Common myeloid progenitor, CD34-positive (primary cell): ENCODE data around the gene AP5M1. TPM values are rescaled to one million over a fixed set of nuclear protein-coding genes. Genes with fewer than 3 reads are reported as not detected.
"Not testable (repeated sequence)": the region's sequence is repeated elsewhere in the genome, so short reads cannot be mapped to it uniquely, and the experiment has no call there.

ENCODE experiments used
- CTCF ChIA-PET: fragments of 350-600 bp; sonication (Branson Sonifier 250); formaldehyde crosslinking; loops from one replicate; lab custom pipeline; 2021; ENCODE audit warnings: antibody characterized with exemption; lab: Charles Lee
- POLR2A ChIA-PET: fragments of 350-600 bp; sonication (Branson Sonifier 250); formaldehyde crosslinking; loops from one replicate; lab custom pipeline; 2021; ENCODE audit warnings: antibody characterized with exemption; lab: Charles Lee
- DNase-seq, 3 donors: peaks; one replicate each; pipeline versions ENCODE4 v3.0.0 to v3.0.0-alpha.2; 2013
- H3K27ac ChIP-seq, 2 experiments: 1 replicate in 1 of 2; 2 replicates in 1 of 2; pipeline ENCODE4 v1.7.0; 2013; ENCODE audit warnings: inconsistent platforms in 2 of 2, low read length in 2 of 2, mild to moderate bottlenecking in 2 of 2, low read depth in 1 of 2, moderate library complexity in 1 of 2; ENCODE audit not compliant: severe bottlenecking in 2 of 2, insufficient read depth in 1 of 2, poor library complexity in 1 of 2
- H3K27me3 ChIP-seq, 5 experiments: replicated peaks in 2 of 5; 1 replicate in 3 of 5; 2 replicates in 2 of 5; pipeline versions ENCODE4 v1.6.1 to v1.7.0; 2013; ENCODE audit warnings: low read length in 4 of 5, mild to moderate bottlenecking in 2 of 5, moderate library complexity in 2 of 5, inconsistent platforms in 1 of 5; ENCODE audit not compliant: insufficient read depth in 5 of 5, control insufficient read depth in 4 of 5
- H3K36me3 ChIP-seq, 4 experiments: 1 replicate in 2 of 4; 2 replicates in 2 of 4; pipeline versions ENCODE4 v1.6.1 to v1.7.0; 2013; ENCODE audit warnings: low read length in 3 of 4, control low read depth in 1 of 4, mild to moderate bottlenecking in 1 of 4; ENCODE audit not compliant: control insufficient read depth in 4 of 4, insufficient read depth in 4 of 4
- H3K4me1 ChIP-seq, 4 experiments: 1 replicate in 3 of 4; 2 replicates in 1 of 4; pipeline versions ENCODE4 v1.6.1 to v1.7.1; 2013; ENCODE audit warnings: low read length in 3 of 4, mild to moderate bottlenecking in 3 of 4, control low read depth in 1 of 4, inconsistent platforms in 1 of 4, moderate library complexity in 1 of 4; ENCODE audit not compliant: control insufficient read depth in 4 of 4, insufficient read depth in 4 of 4; ENCODE audit errors: control extremely low read depth in 1 of 4
- H3K4me3 ChIP-seq, 7 experiments: 1 replicate in 4 of 7; 2 replicates in 3 of 7; pipeline versions ENCODE4 v1.5.1 to v1.7.0; 2013; ENCODE audit warnings: mild to moderate bottlenecking in 7 of 7, low read length in 6 of 7, moderate library complexity in 6 of 7, inconsistent platforms in 2 of 7, low read depth in 2 of 7, control low read depth in 1 of 7; ENCODE audit not compliant: insufficient read depth in 4 of 7, control insufficient read depth in 1 of 7; ENCODE audit errors: extremely low read depth in 1 of 7
- H3K9me3 ChIP-seq, 5 experiments: 1 replicate in 4 of 5; 2 replicates in 1 of 5; pipeline versions ENCODE4 v1.6.1 to v1.7.1; 2013; ENCODE audit warnings: low read length in 4 of 5, mild to moderate bottlenecking in 2 of 5, inconsistent platforms in 1 of 5, low read depth in 1 of 5, moderate library complexity in 1 of 5; ENCODE audit not compliant: control insufficient read depth in 4 of 5, insufficient read depth in 2 of 5; ENCODE audit errors: control extremely low read depth in 1 of 5
- WGBS: methylation state at CpG from one replicate; pipeline ENCODE4 v1.1.5; 2013; ENCODE audit not compliant: insufficient coverage; 5-methylcytosine and 5-hydroxymethylcytosine counted together
- polyA plus RNA-seq: library from polyadenylated mRNA; unstranded; fragments of 120-200 nt; gene quantifications from one replicate; pipeline ENCODE4 v1.2.1, GENCODE V29; 2013

The AP5M1 gene, protein sequence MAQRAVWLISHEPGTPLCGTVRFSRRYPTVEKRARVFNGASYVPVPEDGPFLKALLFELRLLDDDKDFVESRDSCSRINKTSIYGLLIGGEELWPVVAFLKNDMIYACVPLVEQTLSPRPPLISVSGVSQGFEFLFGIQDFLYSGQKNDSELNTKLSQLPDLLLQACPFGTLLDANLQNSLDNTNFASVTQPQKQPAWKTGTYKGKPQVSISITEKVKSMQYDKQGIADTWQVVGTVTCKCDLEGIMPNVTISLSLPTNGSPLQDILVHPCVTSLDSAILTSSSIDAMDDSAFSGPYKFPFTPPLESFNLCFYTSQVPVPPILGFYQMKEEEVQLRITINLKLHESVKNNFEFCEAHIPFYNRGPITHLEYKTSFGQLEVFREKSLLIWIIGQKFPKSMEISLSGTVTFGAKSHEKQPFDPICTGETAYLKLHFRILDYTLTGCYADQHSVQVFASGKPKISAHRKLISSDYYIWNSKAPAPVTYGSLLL
- 34.7 TPM for polyA plus RNA-seq

GRCh38 chr14:57268161-57269069 is at the start of gene AP5M1, which contains the start of gene EXOC5:
Gene AP5M1 (plus strand): TSS chr14:57268971. CDS start chr14:57269315, 344 bp downstream.
Gene EXOC5 (minus strand): TSS chr14:57268905. CDS start chr14:57268648, 257 bp downstream.
- CTCF ChIA-PET = interaction anchor here (0.9 to 1.4 kb wide), 3 partner anchors 10 to 23 kb away, joined by 4 to 6 read pairs (median 5); no protein-coding TSS in a partner anchor
- Histone ChIP-seq H3K4me3 (peak within 1 kb of the TSS; percentile 60 to 100 (median 98)), H3K27me3 (no peaks in the 10 kb centered on the region), H3K36me3 (no peaks in the 10 kb centered on the region), H3K27ac (peak within 1 kb of the TSS; percentile 92 to 97), H3K4me1 (peaks cover 11 to 36% (median 18%) of the 10 kb centered on the region in 4 experiments), H3K9me3 (no peaks in the 10 kb centered on the region)
- 0% methylated on average over 65 of the region's 76 CpGs for WGBS
- DNase-seq = peak; percentile 97 to 98 (median 98)
- POLR2A ChIA-PET = no interaction called here

- H3K27ac ChIP-seq = no peak overlapping the region
- no peak for DNase-seq
- H3K36me3 ChIP-seq = peaks cover 6 to 28% (median 20%) of the 10 kb centered on the region in 4 experiments
- H3K9me3 ChIP-seq = no peaks in the 10 kb centered on the region
- 100% methylated on average over 1 of the region's 3 CpGs for WGBS
- ChIA-PET POLR2A (interaction anchor here (0.7 kb wide), 1 partner anchor 84 kb away, joined by 3 read pairs; no protein-coding TSS in a partner anchor), CTCF (interaction anchor here (1.2 kb wide), 1 partner anchor 16 kb away, joined by 3 read pairs; no protein-coding TSS in a partner anchor)
- no peaks in the 10 kb centered on the region for H3K4me1 ChIP-seq
- no peaks in the 10 kb centered on the region for H3K27me3 ChIP-seq
- H3K4me3 ChIP-seq = no peak overlapping the region
Measured at GRCh38 chr14:57221931-57222330, 46.8 kb upstream of the AP5M1 start.

- WGBS = 100% methylated on average over 1 of the region's 2 CpGs
- H3K4me3 ChIP-seq = no peak overlapping the region
- H3K27me3 ChIP-seq = no peaks in the 10 kb centered on the region
- no peak for DNase-seq
- POLR2A ChIA-PET = no interaction called here
- no peaks in the 10 kb centered on the region for H3K9me3 ChIP-seq
- no peak overlapping the region for H3K27ac ChIP-seq
- peaks cover 4 to 31% (median 12%) of the 10 kb centered on the region in 4 experiments for H3K36me3 ChIP-seq
- CTCF ChIA-PET = no interaction called here
- H3K4me1 ChIP-seq = no peaks in the 10 kb centered on the region
Measured at GRCh38 chr14:57227083-57227482, 41.7 kb upstream of the AP5M1 start.

GRCh38 chr14:57228320-57228719 is 40.5 kb upstream of the AP5M1 start:
- H3K27me3 ChIP-seq, H3K9me3 ChIP-seq, POLR2A ChIA-PET, H3K4me3 ChIP-seq, DNase-seq, H3K27ac ChIP-seq, H3K4me1 ChIP-seq: not testable (repeated sequence)
- no CpG with 5 or more reads among the region's 2 CpGs for WGBS
- CTCF ChIA-PET = interaction anchor here (0.8 kb wide), 1 partner anchor 64 kb away, joined by 3 read pairs; no protein-coding TSS in a partner anchor
- H3K36me3 ChIP-seq = peaks cover 6 to 41% (median 17%) of the 10 kb centered on the region in 4 experiments

- no peaks in the 10 kb centered on the region for H3K9me3 ChIP-seq
- DNase-seq = no peak
- POLR2A ChIA-PET = no interaction called here
- WGBS = no CpG with 5 or more reads among the region's 1 CpG
- no peaks in the 10 kb centered on the region for H3K4me1 ChIP-seq
- H3K4me3 ChIP-seq = no peak overlapping the region
- CTCF ChIA-PET = interaction anchor here (0.8 kb wide), 1 partner anchor 520 kb away, joined by 3 read pairs; no protein-coding TSS in a partner anchor
- peaks cover 3 to 48% (median 23%) of the 10 kb centered on the region in 4 experiments for H3K36me3 ChIP-seq
- no peaks in the 10 kb centered on the region for H3K27me3 ChIP-seq
- H3K27ac ChIP-seq = no peak overlapping the region
Measured at GRCh38 chr14:57232006-57232405, 36.8 kb upstream of the AP5M1 start.

- H3K27ac ChIP-seq, DNase-seq, POLR2A ChIA-PET, H3K27me3 ChIP-seq, H3K9me3 ChIP-seq, H3K4me3 ChIP-seq, H3K4me1 ChIP-seq, CTCF ChIA-PET: not testable (repeated sequence)
- H3K36me3 ChIP-seq = peaks cover 4 to 23% (median 9%) of the 10 kb centered on the region in 4 experiments
- WGBS = 100% methylated on average over 1 of the region's 7 CpGs
Measured at GRCh38 chr14:57240115-57240514, 28.7 kb upstream of the AP5M1 start.
